ENCODE data around the gene DAPK1.

DAPK1 gene

GRCh38 chr9:87518702-87519335 is 21.2 kb downstream of the DAPK1 start:
- DNase-seq: no peak

DNA sequence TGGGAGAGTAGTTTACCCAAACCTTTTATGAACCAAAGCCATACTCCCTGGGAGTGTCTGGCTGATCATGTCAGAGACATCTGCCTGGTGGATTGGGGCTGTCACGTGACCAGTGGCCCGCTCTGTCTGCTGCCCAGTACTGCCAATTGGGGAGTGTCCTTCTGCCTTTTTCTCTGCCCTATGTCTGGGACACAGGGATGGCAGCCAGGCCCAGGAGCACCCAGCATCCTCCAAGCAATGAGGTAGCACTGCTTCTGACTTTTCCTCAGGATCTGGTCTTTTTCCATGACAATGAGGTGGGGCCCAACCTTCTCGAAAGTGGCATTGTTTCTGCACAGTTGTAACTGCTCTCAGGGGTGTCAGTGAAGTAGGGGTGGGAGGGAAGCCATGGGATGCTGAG is 21.8 kb downstream of the DAPK1 start:
- no peak for DNase-seq

DNA sequence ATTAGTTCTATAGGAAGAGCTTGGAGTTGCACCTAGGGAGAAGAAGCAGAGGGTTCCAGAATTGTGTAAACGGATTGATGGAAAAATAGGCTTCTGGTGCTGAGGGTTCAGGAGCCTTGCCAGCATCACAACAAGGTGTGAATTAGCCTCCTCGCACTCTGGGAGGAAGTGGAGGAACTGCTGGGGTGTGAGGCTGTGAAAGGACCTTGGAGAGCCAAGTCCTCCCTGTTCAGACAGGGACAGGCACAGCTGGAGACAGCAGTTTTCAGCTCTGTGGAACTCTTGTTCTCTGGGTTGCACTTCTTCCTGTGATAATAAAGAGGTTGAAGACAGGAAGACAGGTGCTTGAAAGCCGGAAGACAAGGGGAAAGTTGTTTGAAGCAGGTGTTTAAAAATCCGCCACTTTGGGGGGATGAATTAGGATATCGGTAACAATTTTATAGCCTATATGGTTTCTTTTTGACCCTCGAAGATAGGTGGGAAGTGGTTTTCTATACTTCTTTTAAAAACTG is 22.6 kb downstream of the DAPK1 start:
- no peak for DNase-seq

GRCh38 chr9:87521834-87522233 is 24.2 kb downstream of the DAPK1 start:
- DNase-seq: no peak

DNA sequence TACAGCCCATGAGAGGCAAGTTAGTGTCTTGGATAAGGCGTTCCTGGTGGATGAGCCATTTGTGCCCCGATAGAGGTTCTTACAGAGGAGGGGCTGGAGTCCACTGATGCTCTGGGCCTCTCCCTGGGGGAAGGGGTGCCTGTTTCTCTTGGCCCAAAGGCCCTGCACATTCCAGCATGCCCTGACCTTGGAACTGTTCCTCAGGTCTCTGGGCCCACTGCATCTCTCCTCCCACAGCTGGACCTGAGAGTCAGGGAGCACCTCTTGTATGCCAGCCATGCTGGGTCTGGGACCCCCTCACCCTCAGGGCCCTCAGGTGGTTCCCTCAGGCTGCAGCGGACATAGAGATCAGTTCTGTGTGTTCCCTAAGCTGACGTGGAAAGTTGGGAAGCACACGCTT is 26.4 kb downstream of the DAPK1 start:
- DNase-seq: no peak

GRCh38 chr9:87525546-87526303 is 28.1 kb downstream of the DAPK1 start:
- no peak for DNase-seq

DNA sequence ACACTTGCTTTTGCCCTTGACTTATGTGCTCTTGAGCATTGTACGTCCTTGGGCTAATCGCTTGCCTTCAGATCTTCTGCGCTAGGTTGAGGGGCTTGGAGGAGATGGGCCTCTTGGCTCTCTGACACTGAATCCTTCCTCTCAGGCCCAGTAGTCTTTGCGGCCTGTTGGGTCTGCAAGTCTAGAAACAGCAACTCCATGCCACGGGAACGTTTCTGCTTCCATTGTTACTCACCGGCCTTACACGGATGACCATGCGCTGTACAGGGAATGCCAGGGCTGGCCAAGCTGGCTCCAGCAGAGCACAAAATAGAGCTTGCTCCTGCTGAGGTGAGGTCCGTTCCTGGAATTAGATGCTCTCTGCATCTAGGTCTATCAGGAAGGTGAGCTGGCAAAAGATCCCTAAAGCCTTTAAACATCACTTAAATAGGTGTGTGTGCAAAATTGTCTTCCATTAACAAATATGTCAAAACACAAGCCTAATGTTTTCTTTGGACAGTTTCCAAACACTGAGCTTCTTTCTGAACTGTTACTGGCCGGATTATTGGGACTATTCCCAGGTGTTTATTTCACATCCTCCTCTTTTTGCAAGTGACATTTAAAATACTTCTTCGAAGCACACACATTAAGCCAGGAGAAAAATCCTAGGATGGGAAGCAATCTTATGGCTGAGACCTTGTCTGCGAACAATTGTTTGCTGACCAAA is 29.7 kb downstream of the DAPK1 start:
- no peak for DNase-seq

DNA sequence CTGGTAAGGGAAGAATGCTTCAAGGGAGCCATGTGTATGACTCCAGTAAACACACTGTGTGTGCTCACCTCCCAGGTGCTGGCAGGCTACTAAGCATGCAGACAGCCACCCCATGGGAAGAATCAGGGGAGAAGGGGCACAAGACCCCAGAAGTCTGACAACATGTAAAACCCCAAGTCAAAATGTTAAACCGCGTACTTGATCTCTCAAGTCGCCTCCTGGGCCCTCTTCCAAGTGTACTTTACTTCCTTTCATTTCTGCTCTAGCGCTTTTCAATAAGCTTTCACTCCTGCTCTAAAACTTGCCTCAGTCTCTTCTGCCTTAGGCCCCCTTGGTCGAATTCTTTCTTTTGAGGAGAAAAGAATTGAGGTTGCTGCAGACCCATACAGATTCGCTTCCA is 31.3 kb downstream of the DAPK1 start:
- DNase-seq: no peak

DNA sequence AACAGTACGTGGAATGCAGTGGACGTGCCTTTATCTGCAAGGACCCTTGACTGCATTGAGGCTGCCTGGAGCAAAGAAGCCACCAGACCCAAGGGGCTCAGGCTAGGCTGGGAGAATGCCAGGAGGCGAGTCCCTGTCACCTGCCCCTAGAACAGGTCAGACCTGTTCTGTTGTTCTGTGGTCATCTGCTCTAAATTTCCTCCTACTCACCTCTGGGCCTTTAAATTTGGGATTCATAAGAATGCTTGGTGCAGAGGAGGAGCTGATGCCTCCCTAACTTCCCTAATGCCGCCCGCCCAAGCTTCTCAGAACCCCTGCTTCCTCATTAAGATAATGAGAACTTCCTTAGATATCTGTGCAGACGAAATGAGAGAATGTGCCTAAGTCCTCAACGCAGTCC is 32.0 kb downstream of the DAPK1 start:
- DNase-seq: no peak

DNA sequence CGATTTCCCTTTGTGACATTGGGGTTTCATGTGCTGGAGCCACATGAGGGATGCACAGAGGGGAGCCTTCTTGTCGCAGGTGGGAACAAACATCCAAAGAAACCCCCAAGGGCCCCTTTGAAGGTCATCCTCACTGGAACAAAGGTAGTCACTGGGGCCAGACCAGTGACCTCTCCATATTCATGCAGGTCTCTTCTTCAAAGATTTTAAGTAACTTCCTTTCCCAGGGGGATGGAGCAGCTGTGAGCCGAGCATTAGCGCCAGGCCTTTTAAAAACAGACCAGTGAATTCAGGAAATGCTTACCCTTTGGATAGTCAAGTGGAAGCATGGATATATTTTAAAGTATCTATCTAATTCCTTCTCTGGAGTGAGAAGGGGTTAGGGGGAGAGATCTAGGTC is 33.0 kb downstream of the DAPK1 start:
- no peak for DNase-seq

DNA sequence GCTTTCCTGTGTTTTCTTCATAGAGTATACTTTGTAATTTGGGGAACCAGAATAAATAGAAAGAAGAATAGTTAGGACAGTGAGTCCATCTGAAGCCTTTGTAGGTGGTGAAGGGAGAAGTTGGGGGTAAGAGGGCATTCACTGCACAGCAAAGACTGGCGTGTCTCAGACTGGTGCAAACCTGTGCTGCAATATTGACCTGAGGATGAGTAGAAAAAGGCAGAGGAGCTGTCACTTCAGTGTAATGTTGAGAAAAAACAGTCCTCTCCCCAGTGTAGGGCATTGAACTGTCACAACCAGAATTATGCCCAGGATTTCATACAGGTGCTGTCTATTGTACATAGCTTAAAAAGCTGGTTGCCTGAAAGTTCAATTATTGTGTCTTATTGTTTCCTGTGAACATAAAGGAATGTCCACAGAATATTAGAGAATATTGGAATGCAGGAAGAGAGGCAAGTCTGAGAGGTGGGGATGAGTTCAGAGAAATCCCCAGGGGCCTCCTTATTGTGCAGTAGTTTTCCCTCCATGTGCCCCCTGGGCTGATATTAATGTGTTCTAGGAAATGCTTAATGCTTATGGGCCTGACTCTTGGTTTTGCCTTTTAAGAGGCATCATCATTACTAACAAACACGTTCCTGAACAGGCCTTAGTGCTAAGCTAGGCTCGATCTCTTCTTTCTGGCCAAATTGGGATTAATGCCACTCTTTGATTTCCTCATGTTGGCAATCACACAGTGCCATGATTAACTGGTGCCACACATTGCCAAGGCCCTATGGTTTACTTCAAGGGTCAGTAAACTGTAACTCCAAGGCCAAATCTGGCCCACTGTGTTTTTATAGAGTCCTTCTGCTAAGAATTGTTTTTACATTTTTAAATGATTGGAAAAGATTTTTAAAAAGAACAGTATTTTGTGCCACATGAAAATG is 34.0 kb downstream of the DAPK1 start:
- DNase-seq: no peak

GRCh38 chr9:87533271-87533670 is 35.6 kb downstream of the DAPK1 start:
- no peak for DNase-seq

DNA sequence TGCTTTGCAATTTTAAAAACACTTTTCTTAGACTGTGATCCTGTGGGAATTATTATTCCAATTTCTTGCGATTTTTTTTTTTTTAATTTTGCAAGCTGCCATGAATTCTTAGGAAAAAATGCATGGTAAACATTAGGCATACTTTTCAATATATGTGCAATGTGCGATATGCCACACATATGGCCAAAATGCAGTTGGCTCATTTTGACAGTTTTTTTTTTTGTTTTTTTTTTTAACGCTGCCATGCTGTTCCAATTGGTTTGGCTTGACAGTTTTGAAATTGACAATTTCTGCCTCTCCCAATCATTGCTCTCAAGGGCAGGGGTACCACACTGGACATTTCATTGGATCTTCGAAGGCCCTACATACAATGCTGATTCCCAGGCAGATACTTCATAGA is 36.4 kb downstream of the DAPK1 start:
- no peak for DNase-seq

GRCh38 chr9:87534957-87535356 is 37.3 kb downstream of the DAPK1 start:
- no peak for DNase-seq

- DNase-seq: no peak
Observed at GRCh38 chr9:87535817-87536539, 38.3 kb downstream of the DAPK1 start.

DNA sequence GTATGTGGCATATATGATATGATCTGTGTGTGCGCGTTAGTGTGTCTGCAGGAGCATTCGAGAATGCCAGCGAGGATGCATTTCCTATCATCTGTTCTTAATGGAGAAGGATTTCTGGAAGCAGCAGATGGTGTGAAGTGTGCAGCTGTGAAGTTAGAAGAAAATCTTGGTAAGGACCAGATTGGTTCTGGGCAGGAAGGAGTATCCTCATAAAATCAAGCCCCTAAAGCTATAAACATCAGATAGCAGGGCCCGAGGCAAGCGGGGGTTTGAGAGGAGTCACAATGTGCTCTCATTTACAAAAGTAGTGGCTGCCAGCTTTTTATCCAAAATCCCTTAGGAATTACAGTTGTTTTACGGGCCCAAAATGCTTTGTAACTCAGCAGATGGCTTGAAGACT is 40.0 kb downstream of the DAPK1 start:
- DNase-seq: peak; percentile 69

- DNase-seq: no peak
Observed at GRCh38 chr9:87540444-87541105, 42.9 kb downstream of the DAPK1 start.

GRCh38 chr9:87541663-87542062 is 44.0 kb downstream of the DAPK1 start:
- no peak for DNase-seq

GRCh38 chr9:87542141-87542540 is 44.5 kb downstream of the DAPK1 start:
- DNase-seq: no peak

- DNase-seq: no peak
Observed at GRCh38 chr9:87543251-87543650, 45.6 kb downstream of the DAPK1 start.

DNA sequence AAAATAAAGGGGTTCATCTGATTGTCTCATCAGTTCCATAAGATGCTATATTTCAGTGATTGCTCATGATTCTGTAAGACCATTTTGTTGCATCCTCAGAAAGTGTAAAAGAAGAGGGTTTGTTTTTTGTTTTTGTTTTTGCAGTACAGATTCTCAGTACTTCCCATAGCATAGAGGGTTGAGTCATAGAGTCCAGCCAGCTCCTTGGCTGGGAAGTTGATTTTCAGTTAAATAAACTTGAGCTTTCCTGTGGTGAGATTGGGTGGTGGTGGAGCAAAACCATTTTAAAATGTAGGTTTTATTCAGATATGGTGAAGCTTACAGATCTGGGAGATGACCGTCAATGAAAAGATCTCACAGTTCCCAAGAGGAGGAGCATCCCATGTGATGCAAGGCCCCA is 48.2 kb downstream of the DAPK1 start:
- no peak for DNase-seq

- no peak for DNase-seq
Observed at GRCh38 chr9:87546704-87547103, 49.0 kb downstream of the DAPK1 start.

Measured in NCI-H524 treated with DMSO at 0.1 percent for 48 hours (cell line).